NCI-H446 treated with DMSO at 0.1 percent for 48 hours (cell line): ENCODE results near the gene NT5C1A.
A peak's percentile ranks its signal among the peaks of the same experiment; 100 is the strongest.

Experiments used
- DNase-seq: peaks from one replicate; lab custom pipeline; 2025; lab: John Stamatoyannopoulos, UW

NT5C1A gene

DNA sequence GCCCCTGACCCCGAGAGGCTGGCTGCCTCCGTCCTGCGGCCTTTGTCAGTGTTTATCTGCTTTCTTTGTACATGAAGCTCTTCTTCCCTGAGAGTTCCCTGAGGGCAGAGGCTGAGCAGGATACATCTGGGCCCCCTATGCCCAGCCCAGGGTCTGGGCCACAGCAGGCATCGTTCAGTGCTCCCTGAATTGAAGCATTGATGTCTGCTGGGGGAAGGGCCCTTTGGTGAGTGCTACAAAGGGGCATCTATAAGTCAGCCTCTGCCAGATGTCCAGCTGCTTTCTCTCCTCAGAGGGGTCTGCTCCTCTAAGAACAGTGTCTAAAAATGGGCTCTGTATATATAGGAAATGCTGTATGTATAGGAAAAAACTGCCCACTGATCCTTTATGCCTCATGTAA is 34.5 kb downstream of the NT5C1A start:
- DNase-seq, result no peak

DNA sequence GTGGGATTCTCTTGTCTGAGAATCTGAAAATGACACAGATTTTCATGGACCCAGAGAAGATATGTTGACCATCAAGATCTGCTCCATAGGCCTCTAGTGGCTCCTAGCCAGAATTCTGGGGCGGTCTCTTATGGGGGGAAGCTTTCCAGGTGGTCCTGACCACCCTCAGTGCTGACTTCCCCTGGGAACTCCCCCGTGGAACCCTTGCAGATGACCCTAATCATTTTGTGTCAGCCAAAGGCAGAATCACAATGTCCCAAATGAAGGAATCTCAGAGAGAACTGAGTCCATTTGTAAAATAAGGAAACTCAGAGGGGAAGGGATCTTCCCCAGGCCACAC is 36.1 kb downstream of the NT5C1A start:
- no peak for DNase-seq

DNA sequence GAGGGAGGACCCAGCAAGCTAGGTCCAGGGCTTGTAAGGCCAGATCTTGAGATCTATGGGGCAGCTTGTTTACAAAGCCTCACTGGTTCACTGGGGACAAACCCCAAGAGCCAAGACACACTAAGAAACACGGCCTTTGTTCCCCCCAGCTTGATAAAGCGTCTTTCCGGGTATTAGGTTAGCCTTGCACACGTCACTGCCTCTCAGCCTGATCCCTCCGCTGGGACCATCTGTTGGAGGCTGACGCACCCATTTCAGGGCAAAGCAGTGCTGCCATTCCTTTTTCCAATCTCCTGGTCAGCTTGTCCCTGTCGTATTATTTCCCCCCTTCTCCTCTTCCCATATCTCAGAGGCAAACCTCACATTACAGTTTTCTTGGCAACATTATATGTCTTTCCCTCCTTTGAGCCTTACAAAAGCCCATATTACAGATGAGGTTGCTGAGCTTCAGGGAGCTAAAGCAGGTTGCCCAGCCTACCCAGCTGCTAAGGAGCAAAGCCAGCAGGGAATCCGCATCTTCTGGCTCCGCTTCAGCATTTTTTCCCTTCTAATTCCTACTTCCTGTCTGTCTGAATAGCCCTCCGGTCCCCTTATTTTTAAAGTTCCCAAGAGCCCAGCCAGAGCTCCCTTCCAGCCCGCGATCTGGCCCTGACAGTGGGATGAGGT is 36.6 kb downstream of the NT5C1A start:
- no peak for DNase-seq

DNA sequence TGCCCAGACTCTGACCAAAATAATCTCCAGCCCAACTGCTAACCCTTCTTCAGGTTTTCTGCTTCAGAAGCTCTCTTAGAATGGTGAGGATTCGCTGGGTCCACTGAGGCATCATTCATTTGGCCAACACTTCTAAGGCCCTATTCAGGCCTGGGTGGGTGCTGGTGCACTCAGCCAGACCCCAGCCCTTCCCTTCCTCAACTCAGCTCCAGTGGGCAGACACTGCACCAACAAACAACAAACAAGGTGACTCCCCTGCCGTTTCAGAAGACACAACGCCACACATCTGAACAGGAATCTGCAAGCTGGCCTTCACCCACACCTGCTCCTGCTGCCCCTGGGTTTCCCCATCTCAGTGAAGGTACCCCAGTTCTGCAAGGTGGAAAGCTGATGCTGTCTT is 38.5 kb downstream of the NT5C1A start:
- no peak for DNase-seq

DNA sequence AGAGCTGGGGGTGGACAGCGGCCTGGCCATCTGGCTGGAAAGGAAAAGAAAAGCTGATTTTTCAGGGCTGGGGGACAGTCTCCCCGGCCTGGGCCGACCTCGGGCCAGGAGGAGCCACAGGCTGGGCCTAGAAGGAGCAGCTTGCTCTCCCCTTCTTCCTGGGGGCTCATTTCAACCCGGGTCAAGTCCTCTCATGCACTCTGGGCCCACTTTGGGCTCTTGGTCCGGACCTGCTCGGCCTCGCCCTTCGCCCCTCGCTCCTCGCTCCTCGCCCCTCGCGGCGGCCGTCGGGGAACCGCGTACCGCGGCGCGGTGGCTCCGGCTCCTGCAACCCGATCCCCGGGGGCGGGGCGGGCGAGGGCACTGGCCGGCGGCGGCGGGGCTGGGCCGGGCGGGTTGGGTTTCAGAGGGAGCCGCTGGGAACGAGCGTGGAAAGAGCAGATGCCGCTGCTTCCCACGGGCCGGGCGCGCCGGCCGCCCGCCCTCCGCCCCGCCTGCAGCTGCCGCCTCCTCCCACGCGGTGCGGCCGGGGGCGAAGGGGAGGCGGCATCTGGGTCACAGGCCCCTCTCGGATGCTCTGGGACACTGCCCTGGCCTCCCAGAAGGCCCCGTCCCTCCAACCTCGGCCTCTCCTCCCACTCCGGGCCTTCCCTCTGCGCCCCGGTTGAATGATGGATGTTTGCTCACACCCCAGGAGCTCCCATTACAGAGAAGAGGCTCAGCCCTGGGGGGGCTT is 39.1 kb downstream of the NT5C1A start:
- no peak for DNase-seq

DNA sequence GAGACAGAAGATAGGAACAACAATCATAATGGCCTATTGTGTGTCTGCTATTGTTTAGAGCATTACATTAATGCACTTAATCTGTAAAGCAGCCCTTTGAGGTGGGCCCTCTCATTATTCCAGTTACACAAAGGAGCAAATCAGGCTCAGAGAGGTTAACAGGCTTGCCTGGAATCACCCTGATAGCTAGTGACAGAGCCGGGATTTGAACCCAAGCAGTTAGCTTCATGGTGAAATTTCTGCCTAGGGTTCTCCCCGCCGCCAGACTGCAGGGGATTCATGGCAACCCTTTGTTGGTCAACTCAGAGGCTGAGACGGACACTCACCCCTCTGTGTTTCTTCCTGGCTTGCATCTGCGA is 39.6 kb downstream of the NT5C1A start:
- no peak for DNase-seq

DNA sequence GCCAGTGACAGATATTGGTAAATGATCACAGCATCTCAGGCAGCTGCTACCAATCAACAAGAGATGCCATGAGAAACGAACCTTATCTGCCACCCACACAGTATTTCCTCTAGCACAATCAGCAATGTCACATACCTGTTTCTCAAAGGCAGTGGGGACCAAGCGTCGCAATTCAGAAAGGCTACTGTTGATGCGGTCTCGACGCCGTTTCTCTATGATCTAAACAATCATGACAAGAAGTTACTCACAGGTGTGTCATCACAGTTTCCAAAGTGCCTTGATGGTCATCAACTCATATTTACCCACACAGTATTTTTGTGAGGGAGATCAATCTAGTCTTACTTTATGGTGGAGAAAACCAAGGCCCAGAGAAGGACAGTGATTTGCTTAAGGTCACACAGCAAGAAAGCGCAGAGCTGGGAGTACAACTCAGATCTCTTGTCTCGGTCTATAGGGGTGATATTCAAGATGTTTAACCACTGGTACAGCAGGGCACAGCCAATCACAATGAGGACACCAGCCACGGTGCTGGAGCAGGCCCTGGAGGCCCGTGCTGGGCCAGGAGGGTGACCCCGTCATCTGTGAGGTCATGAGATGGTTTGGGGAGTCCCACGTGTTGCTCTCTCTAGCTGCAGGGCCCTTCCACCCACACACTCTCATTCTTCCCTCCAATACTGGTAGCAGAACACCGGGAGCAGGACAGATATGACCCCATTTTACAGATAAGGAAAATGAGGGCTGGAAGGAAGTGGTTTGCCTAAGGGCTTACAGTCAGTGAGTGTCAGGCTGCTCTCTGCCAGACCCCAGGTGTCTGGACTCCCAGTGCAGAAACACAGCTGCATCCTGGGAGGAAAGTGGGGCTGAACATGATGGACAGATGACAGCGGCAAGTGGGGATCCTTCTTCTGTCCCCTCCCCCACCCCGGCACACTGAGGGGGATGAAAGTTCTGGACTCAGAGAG is 40.3 kb downstream of the NT5C1A start:
- no peak for DNase-seq

DNA sequence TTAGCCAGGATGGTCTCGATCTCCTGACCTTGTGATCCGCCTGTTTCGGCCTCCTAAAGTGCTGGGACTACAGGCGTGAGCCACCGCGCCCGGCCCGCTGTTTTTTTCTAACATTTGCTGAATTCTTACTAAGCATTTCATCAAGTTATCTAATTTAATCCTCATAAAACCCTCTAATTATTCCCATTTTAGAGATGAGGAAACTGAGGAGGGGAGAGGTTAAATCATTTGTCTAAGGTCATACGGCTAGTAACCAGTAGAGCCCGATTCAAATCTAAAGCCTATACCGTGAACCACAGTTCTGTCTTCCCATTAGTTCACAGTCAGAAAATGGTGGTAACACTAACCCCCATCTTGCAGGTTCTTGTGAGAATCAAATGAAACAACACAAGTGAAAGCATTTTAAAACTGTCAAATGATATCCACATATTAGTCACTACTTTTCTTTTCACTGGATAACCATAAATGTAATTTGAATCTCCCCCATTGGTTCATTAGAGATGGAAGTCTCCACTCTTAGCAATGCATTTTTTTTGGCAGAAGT is 43.0 kb downstream of the NT5C1A start:
- DNase-seq, result no peak

DNA sequence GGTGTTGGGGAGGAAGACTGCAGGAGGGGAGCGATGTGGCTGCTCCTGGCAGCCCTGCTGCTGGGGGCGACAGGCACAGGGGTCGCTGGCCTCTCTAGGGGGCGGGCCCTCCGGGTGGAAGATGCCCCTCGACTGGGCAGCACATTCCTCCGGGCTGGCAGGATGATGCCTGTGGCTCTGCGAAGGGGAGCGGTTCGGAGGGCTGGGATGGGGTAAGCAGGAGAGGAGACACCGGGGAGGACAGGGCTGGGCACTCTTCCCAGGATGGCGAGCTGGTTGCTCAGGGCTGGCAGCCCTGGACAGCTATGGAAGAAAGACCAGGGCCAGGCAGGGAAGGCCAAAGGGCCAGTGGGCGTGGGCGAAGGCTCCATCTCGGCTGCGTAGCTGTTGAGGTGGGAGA is 45.3 kb downstream of the NT5C1A start:
- DNase-seq, result no peak

DNA sequence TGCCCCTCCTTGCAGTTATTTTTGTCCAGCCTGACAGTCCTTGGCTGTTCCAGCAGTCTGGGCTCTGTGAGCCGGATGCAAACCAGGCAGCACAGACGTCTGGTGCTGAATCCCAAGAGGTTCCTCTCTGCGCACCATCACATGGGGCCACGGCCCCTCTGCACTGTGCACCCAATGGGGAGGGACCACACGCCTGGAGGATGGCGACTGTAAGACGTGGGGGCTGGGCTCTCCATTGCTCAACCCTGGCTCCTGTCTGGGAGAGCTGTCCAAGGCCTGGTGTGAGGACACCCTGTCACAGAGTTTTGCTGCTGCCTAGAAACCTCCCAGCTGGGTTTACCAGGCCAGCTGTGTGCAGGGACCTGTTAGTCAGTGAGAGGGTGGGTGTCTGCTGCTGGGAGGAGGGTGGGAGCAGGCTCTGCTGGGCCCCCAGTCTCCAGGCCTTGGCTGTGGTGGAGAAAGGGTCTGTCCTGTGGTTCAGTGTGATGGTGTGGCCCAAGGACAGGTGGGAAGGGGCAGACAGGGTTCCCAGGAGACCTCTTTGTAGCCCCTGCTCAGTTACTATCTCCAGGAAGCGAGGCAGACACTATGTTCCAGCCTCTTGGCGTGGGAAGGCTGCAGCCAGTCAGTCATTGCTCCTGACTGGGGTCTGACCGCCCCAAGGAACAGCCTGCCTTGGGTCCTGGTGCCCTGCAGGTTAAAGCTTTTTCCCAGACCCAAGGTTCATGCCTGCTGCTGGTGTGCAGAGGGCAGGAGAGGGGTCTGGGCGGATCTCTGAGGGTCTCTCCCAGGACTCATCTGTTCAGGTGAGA is 46.2 kb downstream of the NT5C1A start:
- DNase-seq, result no peak

DNA sequence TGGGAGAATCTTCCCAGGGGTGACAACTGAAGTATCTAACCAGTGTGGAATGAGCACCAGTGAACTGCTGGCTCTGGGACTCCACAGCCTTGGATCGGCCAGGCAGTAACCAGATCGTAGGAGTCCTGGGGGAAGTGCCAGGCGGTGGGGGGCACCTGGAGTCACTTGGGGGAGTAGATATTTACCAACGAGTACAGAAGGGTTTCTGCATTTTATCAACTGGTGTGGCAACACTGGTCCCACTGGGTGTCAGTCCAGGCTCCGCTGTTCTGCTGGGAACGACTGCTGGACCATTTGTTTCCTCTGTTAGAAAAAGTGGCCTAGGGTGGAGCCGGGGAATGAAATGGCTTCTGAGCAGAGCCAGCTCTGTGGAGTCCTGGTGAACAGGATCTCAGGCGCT is 46.9 kb downstream of the NT5C1A start:
- no peak for DNase-seq

DNA sequence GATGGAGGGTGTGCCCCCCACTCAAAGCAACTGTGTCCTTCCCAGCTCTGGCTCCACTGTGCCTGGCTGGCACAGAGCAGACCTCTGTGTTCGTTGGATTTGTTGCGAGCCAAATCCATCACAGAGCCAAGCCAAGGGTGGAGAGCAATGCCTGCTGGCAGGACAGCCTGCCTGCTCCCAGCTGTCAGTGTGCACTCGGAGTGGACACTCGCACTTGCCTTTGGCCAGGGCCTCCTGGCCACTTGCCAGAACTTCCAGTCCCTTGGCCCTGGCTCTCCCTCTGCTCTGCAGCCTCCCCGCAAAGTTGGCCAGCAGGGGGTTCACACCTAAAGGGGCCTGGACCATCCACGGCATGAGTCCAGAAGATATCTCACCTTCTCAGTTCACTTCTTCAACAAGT is 48.9 kb downstream of the NT5C1A start:
- DNase-seq, result peak; percentile 52

DNA sequence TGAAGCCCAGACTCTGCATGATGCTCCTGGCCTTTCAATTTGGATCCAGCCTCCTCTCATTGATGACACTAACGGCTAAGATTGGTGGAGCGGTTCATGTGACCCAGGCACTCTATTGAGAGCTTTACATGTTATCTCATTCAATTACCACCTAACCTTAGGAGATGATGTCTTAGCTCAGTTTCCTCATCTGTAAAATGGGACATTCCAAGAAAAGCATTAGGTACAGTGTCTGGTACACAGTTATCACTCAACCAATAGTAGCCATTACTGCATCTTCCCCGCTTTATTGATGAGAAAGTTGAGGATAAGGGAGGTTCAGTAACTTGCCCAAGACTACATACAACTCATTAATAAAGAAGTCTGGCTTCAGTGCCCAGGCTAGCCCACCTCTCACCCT is 49.5 kb downstream of the NT5C1A start:
- no peak for DNase-seq

DNA sequence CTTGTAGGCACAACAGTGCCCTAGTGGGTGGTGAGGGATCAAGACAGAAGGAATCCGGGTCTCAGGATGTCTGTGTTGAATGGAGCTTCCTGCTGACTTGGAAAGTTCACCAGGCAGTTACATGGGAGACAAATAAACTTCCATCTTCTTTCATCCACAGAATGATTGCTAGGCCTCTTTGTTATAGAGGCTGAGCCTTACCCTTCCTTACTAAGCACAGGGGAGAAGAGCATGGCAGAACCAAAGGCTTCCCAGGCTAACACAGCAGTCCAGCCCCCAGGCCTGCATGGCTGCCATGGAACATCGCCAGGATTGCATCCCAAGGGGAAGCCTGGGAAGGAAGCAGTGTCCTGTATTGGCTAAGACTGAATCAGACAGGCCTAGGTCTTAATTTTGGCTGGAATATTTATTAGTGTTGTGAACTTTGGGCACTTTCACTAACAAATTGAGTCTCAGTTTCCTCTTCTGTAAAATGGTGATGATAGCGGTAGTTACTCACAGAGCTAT is 51.2 kb downstream of the NT5C1A start:
- no peak for DNase-seq

DNA sequence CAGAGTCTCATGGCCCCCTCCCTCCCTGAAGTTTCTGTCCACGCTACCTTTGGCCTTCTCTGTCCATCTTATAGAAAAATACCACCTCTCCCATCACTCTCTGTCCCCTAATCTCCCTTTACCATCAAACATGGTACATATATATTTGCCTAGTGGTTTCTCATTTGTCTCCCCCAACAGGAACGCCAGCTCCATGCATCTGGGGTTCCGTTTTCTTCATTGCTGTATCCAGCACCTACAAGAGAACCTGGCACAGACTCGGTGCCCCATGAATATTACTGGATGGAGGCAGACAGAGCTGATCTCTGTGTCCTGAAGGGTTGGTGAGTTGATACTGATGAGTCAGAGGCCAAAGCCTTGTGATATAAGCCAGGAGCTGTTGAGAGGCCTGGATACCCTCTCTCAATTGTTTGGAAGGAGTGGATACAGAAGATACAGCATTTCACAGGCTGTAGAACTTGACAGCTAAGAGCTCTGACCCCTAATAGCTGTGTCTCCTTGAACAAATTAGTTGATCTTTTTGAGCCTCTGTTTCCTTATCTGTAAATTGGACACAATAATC is 54.3 kb downstream of the NT5C1A start:
- DNase-seq, result no peak

DNA sequence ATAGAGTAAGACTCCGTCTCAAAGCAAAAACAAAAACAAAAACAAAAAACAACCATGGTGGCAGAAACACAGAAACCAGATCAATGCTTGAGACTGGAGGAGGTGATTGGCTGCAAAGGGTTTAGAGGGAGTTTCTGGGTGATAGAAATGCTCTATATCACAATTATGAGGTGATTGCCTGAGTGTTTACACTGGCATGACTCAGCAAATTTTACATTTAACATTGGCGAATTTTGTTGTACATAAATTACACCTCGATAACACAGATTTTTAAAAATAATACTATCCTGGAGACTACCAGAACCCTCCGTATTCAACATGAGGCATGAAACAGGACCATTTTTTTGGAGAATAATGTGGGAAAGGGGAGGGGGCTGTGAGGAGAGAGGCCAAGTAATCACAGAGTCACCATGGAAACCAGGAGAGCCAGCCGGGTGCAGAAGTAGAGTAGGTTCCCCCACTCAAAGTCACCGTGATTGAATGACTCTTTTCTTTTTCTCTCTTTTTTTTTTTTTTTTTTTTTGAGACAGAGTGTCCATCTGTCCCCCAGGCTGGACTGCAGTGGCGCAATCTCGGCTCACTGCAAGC is 56.7 kb downstream of the NT5C1A start:
- peak; percentile 5 for DNase-seq

DNA sequence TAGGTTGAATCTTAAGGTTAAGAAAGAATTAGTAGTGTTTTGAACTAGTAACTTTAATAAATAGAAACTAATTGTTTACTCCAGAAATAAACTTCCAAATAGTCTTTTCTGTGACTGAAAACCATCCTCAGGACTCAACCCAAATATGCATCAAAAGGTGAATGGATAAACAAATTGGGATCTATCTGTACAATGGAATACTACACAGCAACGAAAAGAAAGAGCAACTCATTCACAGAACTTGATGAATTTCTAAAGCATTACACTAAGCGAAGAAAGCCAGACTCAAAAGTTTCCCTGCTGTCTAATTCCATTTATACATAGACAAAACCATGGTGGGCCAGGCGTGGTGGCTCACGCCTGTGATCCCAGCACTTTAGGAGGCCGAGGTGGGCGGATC is 57.4 kb downstream of the NT5C1A start:
- DNase-seq, result no peak

DNA sequence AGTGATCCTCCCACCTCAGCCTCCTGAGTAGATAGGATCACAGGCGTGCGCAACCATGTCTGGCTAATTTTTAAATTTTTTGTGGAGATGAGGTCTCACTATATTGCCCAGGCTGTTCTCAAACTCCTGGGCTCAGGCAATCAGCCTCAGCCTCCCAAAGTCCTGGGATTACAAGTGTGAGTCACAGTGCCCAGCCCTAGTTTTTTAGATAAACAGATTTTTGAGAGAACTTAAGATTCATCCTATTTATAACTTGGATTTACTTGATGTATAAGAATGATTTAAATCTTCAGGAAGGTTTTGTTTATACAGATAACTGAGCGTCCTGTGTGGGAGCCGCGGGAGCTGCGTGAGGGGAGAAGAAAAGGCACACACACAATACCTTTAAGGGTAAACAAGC is 58.7 kb downstream of the NT5C1A start:
- no peak for DNase-seq

DNA sequence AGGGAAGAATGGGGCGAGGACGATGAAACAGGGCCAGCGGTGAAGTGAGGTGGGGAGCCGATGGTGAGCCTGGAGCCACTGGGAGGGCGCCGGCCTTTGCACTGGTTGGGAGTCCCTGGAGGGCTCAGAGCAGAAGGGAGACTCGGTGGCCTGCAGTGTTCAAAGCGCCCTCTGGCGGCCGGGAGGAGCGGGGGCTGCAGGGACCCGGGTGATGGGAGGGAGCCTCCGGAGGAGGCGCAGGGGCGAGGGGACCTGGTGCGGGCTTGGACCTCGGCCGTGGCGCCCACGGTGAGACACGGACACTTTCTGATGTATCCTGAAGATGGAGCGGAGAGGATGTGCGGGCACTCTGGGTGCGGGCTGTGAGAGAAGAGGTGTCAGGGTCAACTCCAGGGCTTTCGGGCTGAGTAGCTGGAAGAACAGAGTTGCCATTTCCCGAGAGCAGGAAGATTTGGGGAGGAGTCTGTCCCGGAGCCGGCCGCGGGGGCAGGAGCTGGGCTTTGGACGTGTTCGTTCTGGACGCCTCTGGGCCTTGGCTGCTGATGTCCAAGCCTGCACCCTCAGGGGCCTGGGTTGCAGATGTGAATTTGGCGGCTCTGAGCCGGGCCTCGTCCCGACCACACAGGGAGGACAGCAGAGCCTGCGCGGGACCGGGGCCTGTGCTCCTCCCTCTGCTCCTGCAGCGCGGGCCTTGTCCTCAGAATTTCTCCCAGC is 62.1 kb downstream of the NT5C1A start:
- DNase-seq, result no peak
